Right lung (tissue), 5 donors: Measurements from ENCODE around the gene OR51B5. TPM values are rescaled to one million over a fixed set of nuclear protein-coding genes. Genes with fewer than 3 reads are reported as not detected.
"Not testable (repeated sequence)": the region's sequence is repeated elsewhere in the genome, so short reads cannot be mapped to it uniquely, and the experiment has no call there.

Source experiments
- DNase-seq, 2 donors: peaks; one replicate each; pipeline ENCODE4 v3.0.0-alpha.2; 2013
- polyA plus RNA-seq, 5 donors: library from polyadenylated mRNA; unstranded; fragments of 120-200 nt; gene quantifications; one replicate each; pipeline versions ENCODE4 v1.2.1 to v1.2.3, GENCODE V29; 2013; ENCODE audit warnings: inconsistent platforms in 1 of 5, low replicate concordance in 1 of 5; ENCODE audit not compliant: insufficient read length in 5 of 5, insufficient read depth in 1 of 5

OR51B5 gene
- polyA plus RNA-seq, 5 donors, result 0.27 to 1.3 (median 0.53) TPM

DNA sequence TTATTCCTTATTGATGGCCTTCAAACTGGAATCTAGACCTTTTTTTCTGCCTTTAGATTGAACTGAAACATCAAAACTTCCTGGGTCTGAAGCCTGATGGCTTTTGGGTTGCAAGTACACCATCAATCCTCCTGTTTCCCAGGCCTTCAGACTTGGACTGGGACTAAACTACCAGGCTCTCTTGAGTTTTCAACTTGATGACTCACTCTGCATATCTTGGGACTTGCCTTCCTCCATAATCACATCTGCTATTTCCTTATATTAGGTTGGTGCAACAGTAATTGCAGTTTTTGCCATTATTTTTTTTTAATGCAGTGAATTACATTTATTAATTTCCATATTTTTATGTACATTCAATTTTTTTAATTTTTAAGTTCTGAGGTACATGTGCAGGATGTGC is 7.0 kb downstream of the OR51B5 start:
- no peak for DNase-seq

DNA sequence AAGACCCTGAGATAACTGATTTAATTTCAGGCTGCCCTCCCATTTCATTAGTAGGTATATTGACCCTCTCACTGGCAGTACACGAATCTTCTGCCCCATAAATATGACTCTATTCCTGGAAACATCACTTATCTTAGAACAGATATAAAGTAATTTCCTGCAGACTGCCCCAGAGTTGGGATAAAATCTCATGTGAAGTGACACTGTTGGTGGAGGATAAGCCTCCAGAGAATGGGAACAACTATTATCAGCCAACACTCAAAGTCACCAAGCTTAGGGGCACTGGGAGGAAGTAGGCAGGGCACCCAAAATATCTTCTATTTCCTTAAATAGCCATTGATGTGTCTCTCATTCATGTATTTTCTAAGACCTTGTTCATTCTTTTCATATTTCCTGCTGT is 8.2 kb downstream of the OR51B5 start:
- no peak for DNase-seq

DNA sequence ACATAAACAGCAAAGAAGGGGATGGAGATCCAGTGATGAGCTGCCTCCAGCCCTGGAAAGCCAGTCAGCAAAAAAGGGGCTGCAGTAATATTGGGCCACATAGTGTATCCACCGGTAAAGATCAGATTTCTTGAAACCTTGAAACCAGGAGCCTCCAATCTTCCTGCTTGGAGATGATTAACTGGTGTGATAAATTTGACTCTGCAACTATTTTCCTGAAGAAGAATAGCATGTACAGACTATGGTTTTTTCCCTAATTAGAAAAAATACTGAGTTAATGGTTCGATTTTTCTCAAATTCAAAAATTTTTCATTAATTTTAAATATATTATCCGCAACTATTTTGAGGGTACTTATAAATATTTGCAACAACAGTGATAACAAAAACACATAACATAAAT is 19.1 kb downstream of the OR51B5 start, which contains the start of gene OR51B2:
Gene OR51B2, minus strand, starts transcription at position 101 of the 400 bp plus-strand sequence. Its CDS starts 0 bp downstream, at position 101.
- no peak for DNase-seq

DNA sequence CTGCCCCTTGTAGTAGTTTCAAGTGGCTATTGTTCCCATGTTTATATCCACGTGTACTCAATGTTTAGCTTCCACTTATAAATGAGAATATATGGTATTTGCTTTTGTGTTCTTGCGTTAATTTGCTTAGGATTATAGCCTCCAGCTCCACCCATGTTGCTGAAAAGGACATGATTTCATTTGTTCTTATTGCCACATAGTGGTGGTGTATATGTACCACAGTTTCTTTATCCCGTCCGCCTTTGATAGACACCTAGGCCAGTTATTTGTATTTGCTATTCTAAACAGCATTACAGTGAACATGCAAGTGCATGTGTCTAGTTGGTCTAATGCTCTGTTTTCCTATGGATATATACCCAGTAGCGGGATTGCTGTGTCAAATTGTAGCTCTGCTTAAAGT is 26.0 kb downstream of the OR51B5 start:
- DNase-seq, result no peak

DNA sequence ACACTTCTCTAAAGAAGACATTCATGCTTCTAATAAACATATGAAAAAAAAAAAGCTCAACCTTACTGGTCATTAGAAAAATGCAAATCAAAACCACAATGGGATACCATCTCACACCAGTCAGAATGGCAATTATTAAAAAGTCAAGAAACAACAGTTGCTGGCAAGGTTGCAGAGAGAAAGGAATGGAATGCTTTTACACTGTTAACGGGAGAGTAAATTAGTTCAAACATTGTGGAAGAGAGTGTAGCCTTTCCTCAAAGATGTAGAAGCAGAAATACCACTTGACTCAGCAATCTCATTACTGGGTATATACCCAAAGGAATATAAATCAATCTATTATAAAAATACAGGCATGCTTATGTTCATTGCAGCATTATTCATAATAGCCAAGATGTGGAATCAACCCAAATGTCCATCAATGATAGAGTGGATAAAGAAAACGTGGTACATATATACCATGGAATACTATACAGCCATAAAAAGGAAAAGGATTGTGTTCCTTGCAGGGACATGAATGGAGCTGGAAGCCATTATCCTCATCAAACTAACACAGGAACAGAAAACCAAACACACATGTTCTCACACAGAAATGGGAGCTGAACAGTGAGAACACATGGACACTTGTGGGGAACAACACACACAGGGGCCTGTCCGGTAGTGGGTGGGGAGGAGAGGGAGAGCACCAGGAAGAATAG is 29.8 kb downstream of the OR51B5 start:
- not testable (repeated sequence) for DNase-seq

DNA sequence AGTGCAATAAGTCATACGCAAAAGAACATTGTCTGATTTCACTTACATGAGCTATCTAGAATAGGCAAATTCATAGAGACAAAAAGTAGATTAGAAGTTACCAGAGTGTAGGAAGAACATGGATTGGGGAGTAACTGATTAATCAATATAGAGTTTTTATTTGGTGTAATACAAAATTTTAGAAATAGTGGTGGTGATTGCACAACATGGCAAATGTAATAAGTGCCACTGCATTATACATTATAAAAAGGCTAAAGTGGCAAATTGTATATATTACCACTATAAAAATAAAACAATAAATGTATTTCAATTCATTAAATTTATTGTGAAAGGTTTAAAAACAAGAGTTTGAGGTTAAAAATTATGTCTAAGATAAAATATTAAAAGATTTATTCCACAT is 32.9 kb downstream of the OR51B5 start:
- no peak for DNase-seq

DNA sequence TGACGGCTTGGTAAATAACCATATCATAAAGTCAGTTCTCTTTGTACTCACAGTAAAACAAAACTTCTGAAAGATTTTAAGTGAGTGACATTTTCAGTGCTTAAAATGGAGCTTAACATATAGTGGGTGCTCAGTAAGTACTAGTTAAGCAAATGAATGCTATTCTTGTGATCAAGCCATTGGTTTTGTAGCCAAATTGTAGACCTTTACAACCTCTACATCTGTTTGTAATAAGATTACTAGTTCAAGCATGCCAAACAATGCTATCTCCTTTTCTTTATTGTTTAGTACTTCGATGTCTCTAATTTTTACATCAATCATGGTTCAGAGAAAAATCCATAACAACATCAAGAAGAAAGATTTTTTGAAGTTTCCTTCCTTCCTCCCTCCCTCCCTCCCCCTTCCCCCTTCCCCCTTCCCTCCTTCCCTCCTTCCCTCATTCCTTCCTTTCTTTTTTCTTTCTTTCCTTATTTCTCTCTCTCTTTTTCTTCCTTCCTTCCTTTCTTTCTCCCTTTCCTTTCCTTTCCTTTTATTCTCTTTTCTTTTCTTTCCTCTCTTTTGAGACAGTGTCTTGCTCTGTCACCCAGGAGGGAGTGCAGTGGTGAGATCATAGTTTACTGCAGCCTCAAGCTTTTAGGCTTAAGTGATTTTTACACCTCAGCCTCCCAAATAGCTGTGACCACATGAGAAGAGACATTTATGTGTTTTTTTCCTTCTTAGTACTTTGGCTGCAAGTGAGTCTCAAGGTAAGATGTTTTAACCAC is 35.9 kb downstream of the OR51B5 start:
- no peak for DNase-seq

DNA sequence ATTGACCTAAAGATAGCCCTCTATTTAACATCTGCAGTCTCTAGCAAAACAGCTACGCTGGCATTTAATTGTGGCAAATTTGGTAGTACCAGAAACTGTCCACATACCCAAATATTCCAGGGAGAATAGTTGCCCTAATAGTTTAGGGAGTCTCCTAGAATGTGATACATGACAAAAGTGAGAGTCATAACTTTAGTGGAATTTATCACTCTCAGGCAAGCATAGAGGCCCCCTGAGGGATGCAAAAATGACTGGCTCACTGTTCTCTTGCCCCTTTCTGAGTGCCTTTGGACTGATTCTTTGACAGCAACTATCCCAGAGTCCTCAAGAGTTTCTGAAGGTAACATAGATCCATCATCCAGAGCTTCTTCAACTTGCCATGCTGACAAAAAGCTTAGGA is 39.3 kb downstream of the OR51B5 start:
- DNase-seq, result no peak

DNA sequence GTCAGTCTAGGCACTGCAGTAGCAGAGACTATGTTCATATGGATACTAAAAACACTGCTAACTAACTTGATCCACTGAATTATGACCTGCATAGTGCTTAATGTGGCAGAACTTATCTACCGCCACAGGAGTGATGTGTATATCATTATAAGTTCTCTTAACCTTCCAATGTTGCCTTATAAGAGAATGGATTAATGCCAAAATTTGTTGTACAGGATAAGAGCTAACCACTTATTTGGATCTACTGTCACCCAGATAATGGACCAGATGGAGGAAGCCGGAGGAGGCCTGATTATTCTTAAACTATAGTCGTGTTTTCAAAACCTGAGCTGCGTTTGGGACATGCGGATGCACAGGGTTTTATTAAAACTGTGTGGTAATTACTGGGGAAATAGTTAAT is 39.7 kb downstream of the OR51B5 start:
- DNase-seq, result no peak

DNA sequence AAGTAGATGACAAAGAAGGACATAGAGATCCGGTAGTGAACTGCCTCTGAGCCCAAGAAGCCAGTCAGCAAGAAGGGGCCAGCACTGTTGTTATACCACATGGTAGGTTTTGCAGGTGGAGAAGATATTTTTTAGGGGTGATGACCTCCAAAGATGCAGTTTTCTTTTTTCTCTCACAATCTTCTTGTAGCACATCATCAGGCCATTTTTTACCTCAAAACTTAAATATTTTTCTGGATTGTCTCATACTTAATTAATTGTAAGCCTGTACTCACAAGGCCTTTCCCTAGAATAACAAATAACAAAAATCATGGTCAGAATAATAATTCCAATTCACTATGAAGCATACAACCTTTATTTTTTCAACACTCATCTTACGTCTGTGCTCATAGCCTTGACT is 41.5 kb downstream of the OR51B5 start, which contains the start of gene OR51B4:
Gene OR51B4, minus strand, starts transcription at position 101 of the 400 bp plus-strand sequence. Its CDS starts 0 bp downstream, at position 101.
- no peak for DNase-seq

DNA sequence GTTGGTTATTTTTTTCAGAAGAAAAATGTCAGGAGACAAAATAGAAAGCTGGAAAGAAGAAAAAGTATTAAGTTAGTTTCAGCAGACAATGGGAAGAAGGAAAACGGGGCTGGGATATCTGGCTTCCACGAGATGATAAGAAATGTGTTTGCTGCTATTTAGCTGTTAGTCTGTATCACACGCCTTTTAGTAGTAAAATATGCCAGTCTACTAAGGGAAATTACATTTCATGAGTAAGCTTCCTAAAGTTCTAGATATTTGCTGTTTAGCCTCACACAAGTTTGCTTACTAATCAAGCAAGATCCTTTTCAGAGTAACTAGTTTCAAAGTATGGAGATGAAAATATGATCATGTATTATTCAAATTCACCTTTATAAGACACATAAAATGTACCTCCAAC is 43.1 kb downstream of the OR51B5 start:
- DNase-seq, result no peak

DNA sequence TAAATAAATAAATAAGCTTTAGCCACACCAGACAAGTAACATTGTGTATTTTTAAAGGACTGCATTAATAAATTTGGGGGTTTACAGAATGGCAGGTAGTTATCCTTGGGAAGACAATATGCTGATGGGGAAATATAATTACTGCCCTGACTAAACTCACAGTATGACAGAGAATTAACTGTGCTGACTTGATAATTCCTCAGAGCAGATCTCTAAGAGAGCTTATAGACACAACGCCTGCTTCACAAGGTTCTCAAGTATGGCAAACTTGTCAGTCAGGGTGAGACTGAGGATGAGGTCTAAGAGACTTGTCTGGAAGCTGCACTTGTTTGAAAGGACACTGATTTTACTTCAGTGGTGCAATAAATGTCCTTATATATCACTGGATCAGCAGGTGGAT is 44.9 kb downstream of the OR51B5 start:
- DNase-seq, result no peak

DNA sequence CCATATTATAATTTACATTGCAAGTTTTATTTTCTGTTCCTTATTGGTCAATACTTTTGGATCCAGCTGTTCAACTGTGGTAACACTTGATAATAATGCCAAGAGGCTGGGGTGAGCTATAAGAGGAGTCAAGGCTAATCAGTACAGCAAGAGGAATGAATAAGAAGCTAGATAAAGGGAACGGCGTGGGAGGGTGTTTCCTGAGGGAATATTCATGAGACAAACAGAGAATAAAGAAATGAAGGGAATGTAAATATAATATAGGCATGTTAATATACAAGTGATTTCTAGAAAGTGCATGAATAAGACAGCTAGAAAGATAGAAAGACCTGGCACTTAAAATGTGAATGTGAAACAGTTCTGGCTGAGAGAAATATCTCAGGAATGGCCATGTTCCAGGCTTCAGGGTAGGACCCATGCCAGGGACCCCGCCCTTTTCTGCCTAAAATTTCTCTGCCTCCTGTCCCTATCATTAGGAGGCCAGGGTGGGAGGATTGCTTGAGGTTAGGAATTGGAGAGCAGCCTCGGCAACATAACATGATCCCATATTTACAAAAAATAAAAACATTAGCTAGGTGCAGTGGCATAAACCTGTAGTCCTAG is 45.5 kb downstream of the OR51B5 start:
- peak in 1 of 2 donors; percentile 6 for DNase-seq

DNA sequence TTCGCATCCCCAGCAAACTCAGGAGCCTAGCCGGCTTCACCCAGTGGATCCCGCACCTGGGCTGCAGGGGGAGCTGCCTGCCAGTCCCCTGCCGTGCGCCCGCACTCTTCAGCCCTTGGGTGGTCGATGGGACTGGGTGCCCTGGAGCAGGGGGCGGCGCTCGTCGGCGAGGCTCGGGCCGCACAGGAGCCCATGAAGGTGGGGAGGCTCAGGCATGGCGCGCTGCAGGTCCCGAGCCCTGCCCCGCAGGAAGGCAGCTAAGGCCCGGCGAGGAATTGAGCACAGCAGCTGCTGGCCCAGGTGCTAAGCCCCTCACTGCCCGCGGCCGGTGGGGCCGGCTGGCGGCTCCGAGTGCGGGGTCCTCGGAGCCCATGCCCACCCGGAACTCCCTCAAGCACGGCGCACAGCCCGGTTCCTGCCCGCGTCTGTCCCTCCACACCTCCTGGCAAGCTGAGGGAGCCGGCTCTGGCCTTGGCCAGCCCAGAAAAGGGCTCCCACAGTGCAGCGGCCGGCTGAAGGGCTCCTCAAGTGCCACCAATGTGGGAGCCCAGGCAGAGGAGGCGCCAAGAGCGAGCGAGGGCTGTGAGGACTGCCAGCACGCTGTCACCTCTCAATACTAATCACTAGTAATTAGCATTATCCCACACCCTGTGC is 48.9 kb downstream of the OR51B5 start:
- not testable (repeated sequence) for DNase-seq

DNA sequence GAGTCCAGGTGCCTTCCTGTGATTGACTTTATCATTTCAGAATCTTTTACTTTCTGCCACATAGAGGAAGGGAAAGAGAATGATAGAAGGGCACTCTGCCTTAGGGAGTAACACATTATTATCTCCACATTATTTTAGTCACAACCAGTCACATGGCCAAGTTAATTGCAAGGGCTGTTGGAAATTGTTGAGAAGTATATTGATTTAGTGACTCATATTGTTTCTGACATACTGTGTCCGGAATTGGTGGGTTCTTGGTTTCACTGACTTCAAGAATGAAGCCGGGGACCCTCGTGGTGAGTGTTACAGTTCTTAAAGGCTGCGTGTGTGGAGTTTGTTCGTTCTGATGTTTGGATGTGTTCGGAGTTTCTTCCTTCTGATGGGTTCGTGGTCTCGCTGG is 50.3 kb downstream of the OR51B5 start:
- no peak for DNase-seq

Other genes starting within 250 kb of the OR51B5 start
- not detected for gene OR52A5, start 205.2 kb downstream of the OR51B5 start, polyA plus RNA-seq
- under 1 TPM in 4 of 5 donors, not detected in 1; 0.01 to 0.04 (median 0.03) TPM for gene OR52A1, start 188.8 kb downstream of the OR51B5 start, polyA plus RNA-seq
- not detected for gene OR51V1, start 142.8 kb downstream of the OR51B5 start, polyA plus RNA-seq
- gene HBB, start 116.5 kb downstream of the OR51B5 start, polyA plus RNA-seq, result 100 to 1,000 TPM; 224 to 542 (median 306) TPM
- 1 to 10 TPM in 1 of 5 donors, under 1 TPM in 4; 0.53 to 1.7 (median 0.76) TPM for gene HBD, start 109.0 kb downstream of the OR51B5 start, polyA plus RNA-seq
- 1,000 to 10,000 TPM in 2 of 5 donors, 10 to 100 TPM in 2, 1 to 10 TPM in 1; 5.7 to 2,030 (median 15.8) TPM for gene HBG1, start 93.7 kb downstream of the OR51B5 start, polyA plus RNA-seq
- gene HBG2, start 88.7 kb downstream of the OR51B5 start, polyA plus RNA-seq, result 1,000 to 10,000 TPM; 2,971 to 7,439 (median 4,881) TPM
- 10 to 100 TPM in 3 of 5 donors, 1 to 10 TPM in 2; 6.2 to 50.3 (median 10.6) TPM for gene HBE1, start 73.6 kb downstream of the OR51B5 start, polyA plus RNA-seq
- under 1 TPM; 0.18 to 0.72 (median 0.38) TPM for gene OR51B4, start 41.6 kb downstream of the OR51B5 start, polyA plus RNA-seq
- gene OR51B2, start 19.2 kb downstream of the OR51B5 start, polyA plus RNA-seq, result under 1 TPM in 2 of 5 donors, not detected in 3; 0.16 to 0.32 TPM
- gene OR51B6, start 8.0 kb upstream of the OR51B5 start, polyA plus RNA-seq, result under 1 TPM in 1 of 5 donors, not detected in 4; 0.16 TPM
- gene OR51M1, start 40.3 kb upstream of the OR51B5 start, polyA plus RNA-seq, result under 1 TPM in 4 of 5 donors, not detected in 1; 0.06 to 0.13 (median 0.10) TPM
- not detected for gene OR51Q1, start 78.6 kb upstream of the OR51B5 start, polyA plus RNA-seq
- gene OR51I1, start 98.0 kb upstream of the OR51B5 start, polyA plus RNA-seq, result not detected
- not detected for gene OR51I2, start 105.8 kb upstream of the OR51B5 start, polyA plus RNA-seq
- gene OR52D1, start 145.2 kb upstream of the OR51B5 start, polyA plus RNA-seq, result under 1 TPM in 1 of 5 donors, not detected in 4; 0.10 TPM
- gene UBQLN3, start 166.4 kb upstream of the OR51B5 start, polyA plus RNA-seq, result not detected
- gene UBQLNL, start 173.2 kb upstream of the OR51B5 start, polyA plus RNA-seq, result 1 to 10 TPM; 1.5 to 2.0 (median 1.7) TPM
- under 1 TPM in 2 of 5 donors, not detected in 3; 0.17 to 0.18 TPM for gene OR52H1, start 205.0 kb upstream of the OR51B5 start, polyA plus RNA-seq
- under 1 TPM in 4 of 5 donors, not detected in 1; 0.11 to 0.44 (median 0.34) TPM for gene OR52B6, start 237.4 kb upstream of the OR51B5 start, polyA plus RNA-seq